ENCODE results near the gene CD163L1.

- no peak for TF ChIP-seq EZH2 (IDR thresholded peaks at IDR 0.05; ENCODE audit: borderline replicate concordance, low read depth, low read length, severe bottlenecking)
- no peak for TF ChIP-seq CTCF (IDR thresholded peaks at IDR 0.05; ENCODE audit: borderline replicate concordance, extremely low read depth, low read length, poor library complexity, severe bottlenecking)
Measured at GRCh38 chr12:7321624-7322023, 122.3 kb downstream of the CD163L1 start.

Measured in DND-41 (cell line).